H1 (cell line): Measurements from ENCODE around the gene TMEM244. TPM values are rescaled to one million over a fixed set of nuclear protein-coding genes. Genes with fewer than 3 reads are reported as not detected.

Experiments used
- CTCF ChIA-PET: fragments of 300-600 bp; sonication (Branson Sonifier 250); formaldehyde crosslinking; loops from one replicate; lab custom pipeline; 2021; ENCODE audit not compliant: partially characterized antibody; lab: Charles Lee
- POLR2A ChIA-PET: fragments of 300-600 bp; sonication (Branson Sonifier 250); formaldehyde crosslinking; loops from one replicate; lab custom pipeline; 2021; ENCODE audit warnings: inconsistent platforms; ENCODE audit not compliant: partially characterized antibody; lab: Charles Lee
- DNase-seq, 2 experiments: peaks; one replicate each; pipeline versions ENCODE4 v3.0.0 to v3.0.0-alpha.2; 2010 to 2022; ENCODE audit warnings: low spot score in 2 of 2, low read depth in 1 of 2, mixed read lengths in 1 of 2
- FAIRE-seq: peaks from 2 replicates; lab custom pipeline; 2011; peaks lifted over from hg19 to GRCh38; lab: Jason Lieb, UNC
- H2AFZ ChIP-seq: 2 replicates; pipeline ENCODE4 v1.8.1; 2012; ENCODE audit warnings: low read length, inconsistent platforms
- H2AK5ac ChIP-seq: 2 replicates; pipeline ENCODE4 v1.6.1; 2013; ENCODE audit warnings: low read depth, low read length
- H2BK120ac ChIP-seq: replicated peaks from 2 replicates; pipeline ENCODE3; 2013; ENCODE audit warnings: low read depth, low read length, inconsistent platforms
- H2BK12ac ChIP-seq: 2 replicates; pipeline ENCODE4 v1.6.1; 2013; ENCODE audit warnings: low read depth, low read length
- H2BK15ac ChIP-seq: 2 replicates; pipeline ENCODE4 v1.6.1; 2013; ENCODE audit warnings: low read length
- H2BK20ac ChIP-seq: 2 replicates; pipeline ENCODE4 v1.6.1; 2013; ENCODE audit warnings: low read length
- H2BK5ac ChIP-seq: 2 replicates; pipeline ENCODE4 v1.6.1; 2013; ENCODE audit warnings: low read depth, low read length
- H3K14ac ChIP-seq: 2 replicates; pipeline ENCODE4 v1.6.1; 2013; ENCODE audit warnings: inconsistent platforms; ENCODE audit not compliant: insufficient read length
- H3K18ac ChIP-seq: 2 replicates; pipeline ENCODE4 v1.6.1; 2013; ENCODE audit warnings: low read length; ENCODE audit errors: extremely low read depth
- H3K23ac ChIP-seq: 2 replicates; pipeline ENCODE4 v1.6.1; 2013; ENCODE audit warnings: inconsistent platforms; ENCODE audit not compliant: insufficient read length
- H3K23me2 ChIP-seq: 2 replicates; pipeline ENCODE4 v1.6.1; 2013; ENCODE audit warnings: low read depth, low read length
- H3K27ac ChIP-seq: 2 replicates; pipeline ENCODE4 v1.6.1; 2011; ENCODE audit warnings: low read depth, low read length, inconsistent platforms
- H3K27me3 ChIP-seq, 4 experiments: replicated peaks in 1 of 4; 1 replicate in 1 of 4; 2 replicates in 3 of 4; pipeline versions ENCODE4 v1.6.1 to v1.8.1; 2011 to 2013; ENCODE audit warnings: low read length in 3 of 4, mild to moderate bottlenecking in 3 of 4, inconsistent platforms in 2 of 4, mixed read lengths in 2 of 4, moderate library complexity in 1 of 4; ENCODE audit not compliant: control insufficient read depth in 3 of 4, insufficient read depth in 3 of 4; ENCODE audit errors: extremely low read depth in 1 of 4
- H3K36me3 ChIP-seq, 4 experiments: 2 replicates each; pipeline versions ENCODE4 v1.6.1 to v1.8.1; 2011 to 2013; ENCODE audit warnings: mild to moderate bottlenecking in 4 of 4, low read length in 3 of 4, moderate library complexity in 2 of 4, control low read depth in 1 of 4, inconsistent platforms in 1 of 4; ENCODE audit not compliant: insufficient read depth in 4 of 4, control insufficient read depth in 2 of 4
- H3K4ac ChIP-seq: replicated peaks from 2 replicates; pipeline ENCODE3; 2013; ENCODE audit warnings: low read length, low read depth, mixed read lengths, inconsistent platforms; ENCODE audit not compliant: insufficient read length
- H3K4me1 ChIP-seq, 4 experiments: replicated peaks in 1 of 4; 1 replicate in 1 of 4; 2 replicates in 3 of 4; pipeline versions ENCODE4 v1.6.1 to v1.8.1; 2011 to 2013; ENCODE audit warnings: low read length in 3 of 4, inconsistent platforms in 2 of 4, mixed read lengths in 1 of 4; ENCODE audit not compliant: insufficient read depth in 4 of 4, control insufficient read depth in 3 of 4
- H3K4me2 ChIP-seq, 2 experiments: 2 replicates each; pipeline versions ENCODE4 v1.6.1 to v1.8.1; 2011 to 2013; ENCODE audit warnings: low read depth in 2 of 2, low read length in 2 of 2, control low read depth in 1 of 2, inconsistent platforms in 1 of 2, mild to moderate bottlenecking in 1 of 2; ENCODE audit not compliant: insufficient read depth in 1 of 2
- H3K4me3 ChIP-seq, 4 experiments: fragments of 200-600, 300-600 bp in 1 of 4; sonication (generic), shearing (Covaris generic), sonication (Bioruptor Twin) in 1 of 4; 2 replicates each; pipeline versions ENCODE4 v1.5.1 to v1.8.1; 2011 to 2016; ENCODE audit warnings: low read length in 4 of 4, low read depth in 3 of 4, control low read depth in 2 of 4, inconsistent platforms in 2 of 4, mild to moderate bottlenecking in 2 of 4, mixed read lengths in 1 of 4, moderate library complexity in 1 of 4; ENCODE audit not compliant: insufficient read depth in 2 of 4; ENCODE audit errors: extremely low read depth in 1 of 4
- H3K56ac ChIP-seq: replicated peaks from 2 replicates; pipeline ENCODE3; 2013; ENCODE audit warnings: low read depth, mild to moderate bottlenecking, mixed read lengths, low read length, inconsistent platforms; ENCODE audit not compliant: insufficient read length
- H3K79me1 ChIP-seq: 2 replicates; pipeline ENCODE4 v1.6.1; 2013; ENCODE audit warnings: low read depth, low read length, control low read depth
- H3K79me2 ChIP-seq, 2 experiments: 2 replicates each; pipeline versions ENCODE4 v1.6.1 to v1.8.1; 2012 to 2013; ENCODE audit warnings: low read length in 2 of 2, mild to moderate bottlenecking in 2 of 2, inconsistent platforms in 1 of 2; ENCODE audit not compliant: insufficient read depth in 2 of 2, control insufficient read depth in 1 of 2
- H3K9ac ChIP-seq, 4 experiments: replicated peaks in 1 of 4; 1 replicate in 1 of 4; 2 replicates in 3 of 4; pipeline versions ENCODE4 v1.6.1 to v1.8.1; 2011 to 2013; ENCODE audit warnings: low read depth in 3 of 4, low read length in 3 of 4, control low read depth in 2 of 4, mild to moderate bottlenecking in 2 of 4, moderate library complexity in 2 of 4, inconsistent platforms in 1 of 4; ENCODE audit errors: extremely low read depth in 1 of 4
- H3K9me3 ChIP-seq, 2 experiments: 2 replicates each; pipeline versions ENCODE4 v1.6.1 to v1.8.1; 2012 to 2013; ENCODE audit warnings: mild to moderate bottlenecking in 2 of 2, moderate library complexity in 2 of 2, control low read depth in 1 of 2, inconsistent platforms in 1 of 2, low read depth in 1 of 2, low read length in 1 of 2, mixed read lengths in 1 of 2; ENCODE audit not compliant: insufficient read depth in 2 of 2
- H4K20me1 ChIP-seq, 2 experiments: replicated peaks in 1 of 2; 2 replicates each; pipeline versions ENCODE3 to v1.8.1; 2011 to 2013; ENCODE audit warnings: inconsistent platforms in 2 of 2, low read length in 2 of 2, mild to moderate bottlenecking in 1 of 2; ENCODE audit not compliant: insufficient read depth in 2 of 2, control insufficient read depth in 1 of 2
- H4K5ac ChIP-seq: 2 replicates; pipeline ENCODE4 v1.6.1; 2013; ENCODE audit warnings: low read length, low read depth, mixed read lengths, inconsistent platforms; ENCODE audit not compliant: insufficient read length
- H4K8ac ChIP-seq: 2 replicates; pipeline ENCODE4 v1.8.0; 2013; ENCODE audit warnings: mild to moderate bottlenecking, moderate library complexity, low read length, inconsistent platforms; ENCODE audit not compliant: insufficient read depth; ENCODE audit errors: extremely low read depth
- H4K91ac ChIP-seq: replicated peaks from 2 replicates; pipeline ENCODE3; 2013; ENCODE audit warnings: low read length, mixed read lengths, inconsistent platforms; ENCODE audit not compliant: insufficient read length
- ASH2L ChIP-seq: fragments of 200-600, 300-600 bp; sonication (generic); IDR thresholded peaks from one replicate; pipeline ENCODE4 v1.7.1; 2017; ENCODE audit warnings: low read length
- CHD1 ChIP-seq: IDR thresholded peaks from 2 replicates; pipeline ENCODE4 v1.6.1; 2012; ENCODE audit warnings: low read depth, low read length, improper control_type of control experiment
- CHD2 ChIP-seq: IDR thresholded peaks from 2 replicates; pipeline ENCODE4 v1.6.1; 2012; ENCODE audit warnings: low read length, improper control_type of control experiment
- GTF2F1 ChIP-seq: IDR thresholded peaks from 2 replicates; pipeline ENCODE4 v1.6.1; 2012; ENCODE audit warnings: low read depth, low read length, improper control_type of control experiment, borderline replicate concordance
- HDAC2 ChIP-seq, 2 experiments: fragments of 300-600 bp in 1 of 2; sonication (generic) in 1 of 2; IDR thresholded peaks; 2 replicates each; pipeline ENCODE4 v1.6.1; 2011 to 2012; ENCODE audit warnings: low read depth in 2 of 2, low read length in 2 of 2, mild to moderate bottlenecking in 2 of 2, moderate library complexity in 2 of 2, borderline replicate concordance in 1 of 2, inconsistent platforms in 1 of 2
- HDAC6 ChIP-seq: IDR thresholded peaks from one replicate; pipeline ENCODE4 v1.7.1; 2012; ENCODE audit warnings: low read depth, mild to moderate bottlenecking, inconsistent platforms, low read length, moderate library complexity
- KDM5A ChIP-seq: fragments of 200-600 bp; IDR thresholded peaks from 2 replicates; pipeline ENCODE4 v1.7.1; 2012; ENCODE audit warnings: mild to moderate bottlenecking, low read length, inconsistent platforms, mixed read lengths
- SP4 ChIP-seq: IDR thresholded peaks from 2 replicates; pipeline ENCODE4 v1.6.1; 2012; ENCODE audit warnings: low read length, inconsistent platforms
- TCF12 ChIP-seq: IDR thresholded peaks from 2 replicates; pipeline ENCODE4 v1.6.1; 2011; ENCODE audit warnings: low read depth, mild to moderate bottlenecking, low read length
- WGBS, 2 experiments: shearing (Covaris generic) in 1 of 2; methylation state at CpG; one replicate each; pipeline versions ENCODE4 v1.1.6 to v1.1.7; 2013 to 2015; ENCODE audit warnings: low lambda C conversion rate in 2 of 2, mixed read lengths in 2 of 2, inconsistent platforms in 1 of 2, low coverage in 1 of 2, missing lambda C conversion rate in 1 of 2; ENCODE audit not compliant: insufficient replicate concordance in 2 of 2, insufficient coverage in 1 of 2, insufficient read length in 1 of 2; ENCODE audit errors: extremely low coverage in 1 of 2, missing lambda C conversion rate in 1 of 2; 5-methylcytosine and 5-hydroxymethylcytosine counted together
- polyA plus RNA-seq, 7 experiments: library from polyadenylated mRNA; depleted of rRNA in 3 of 7; stranded (reverse) in 5 of 7; unstranded in 2 of 7; fragments of >200 nt in 5 of 7; fragments of 200-250 nt in 2 of 7; gene quantifications; 1 replicate in 5 of 7; 2 replicates in 1 of 7; 4 replicates in 1 of 7; pipeline versions ENCODE4 v1.2.1 to v1.2.3, GENCODE V29; 2011 to 2013; ENCODE audit warnings: missing spikeins in 2 of 7, mixed read lengths in 2 of 7
- total RNA-seq: library from RNA; stranded (reverse); fragmentation: NEBNext Ultra II Directional; extraction: Animal tissue kit (Norgen Biotek cat#: 25700); gene quantifications from 2 replicates; pipeline ENCODE4 v1.2.1, GENCODE V29; 2021
- TF ChIP-seq, protein P1 (sequence below), 3 experiments: IDR thresholded peaks; 1 replicate in 2 of 3; 2 replicates in 1 of 3; pipeline versions ENCODE4 v1.5.1 to v1.6.1; 2011; ENCODE audit warnings: low read length in 3 of 3, mild to moderate bottlenecking in 3 of 3, inconsistent platforms in 2 of 3, low read depth in 1 of 3, moderate library complexity in 1 of 3; ENCODE audit not compliant: insufficient read depth in 1 of 3; ENCODE audit errors: control extremely low read depth in 1 of 3

Gene TMEM244
- total and polyA plus RNA-seq, 2 of the 8 experiments (the other 6 are each of a cell fraction or from before 2014, with no cell fraction given) = not detected

DNA sequence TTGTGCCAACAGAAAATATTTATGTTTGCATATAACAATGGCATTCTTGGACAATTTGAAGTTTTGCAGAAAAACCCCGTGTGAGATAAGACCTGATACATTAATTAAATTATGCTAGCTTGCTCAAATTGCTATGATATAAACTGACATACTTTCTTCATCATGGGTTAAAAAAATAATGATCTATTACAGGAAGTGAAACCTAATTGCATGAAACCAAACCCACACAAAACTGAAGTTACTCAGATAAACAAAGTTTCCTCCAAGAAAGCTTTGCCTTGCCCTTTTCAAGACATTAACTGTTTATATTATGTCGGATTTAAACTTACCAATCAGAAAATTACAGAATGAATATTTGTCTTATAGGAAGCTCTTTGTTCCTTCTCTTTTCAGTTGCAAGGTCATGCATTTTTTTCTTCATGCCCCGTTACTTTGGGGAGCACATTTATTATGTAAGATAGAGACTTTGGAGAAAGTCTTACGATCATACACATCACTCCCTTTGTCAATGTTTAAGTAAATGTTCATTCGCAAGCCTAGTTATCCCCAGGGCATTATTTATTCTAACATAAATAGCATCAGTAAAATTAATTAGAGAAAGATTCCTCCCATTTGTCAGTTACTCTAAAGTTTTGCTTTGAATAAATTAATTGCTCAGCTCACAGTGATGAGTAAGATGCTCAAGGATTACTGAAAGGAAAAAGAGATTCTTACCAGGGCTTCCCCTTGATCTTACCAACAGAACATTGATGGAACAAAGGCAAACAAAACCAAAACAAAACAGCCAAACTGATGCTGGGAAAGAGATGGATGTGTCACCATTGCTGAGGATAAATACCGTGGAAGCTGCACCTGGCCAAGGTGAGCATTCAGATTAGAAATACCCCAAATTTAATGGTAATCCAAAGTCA is 14.8 kb upstream of the TMEM244 start:
- no peak overlapping the region for H2BK20ac ChIP-seq
- H3K4me3 ChIP-seq = no peak overlapping the region
- no peaks in the 10 kb centered on the region for H3K79me2 ChIP-seq
- H3K36me3 ChIP-seq = no peaks in the 10 kb centered on the region; a peak in 1 of 8 replicates
- POLR2A ChIA-PET = no interaction called here
- H4K20me1 ChIP-seq = no peaks in the 10 kb centered on the region
- H4K91ac ChIP-seq = no peak overlapping the region
- no peak overlapping the region for H4K8ac ChIP-seq
- H3K27ac ChIP-seq = no peak overlapping the region
- H3K56ac ChIP-seq = no peak overlapping the region
- H3K23ac ChIP-seq = no peak overlapping the region
- DNase-seq = no peak
- no peak overlapping the region for H2AK5ac ChIP-seq
- CTCF ChIA-PET = interaction anchor here (1.0 to 1.5 kb wide), 2 partner anchors 13 to 103 kb away, joined by 3 read pairs; no protein-coding TSS in a partner anchor
- H3K9ac ChIP-seq = no peak overlapping the region
- no peaks in the 10 kb centered on the region for H3K27me3 ChIP-seq
- no peak overlapping the region for H3K18ac ChIP-seq
- H3K4ac ChIP-seq = no peak overlapping the region
- no peaks in the 10 kb centered on the region for H3K9me3 ChIP-seq
- no peak overlapping the region for H2BK12ac ChIP-seq
- FAIRE-seq = no peak
- no peak overlapping the region for H3K14ac ChIP-seq
- H2BK5ac ChIP-seq = no peak overlapping the region
- H2AFZ ChIP-seq = no peak overlapping the region
- no peak overlapping the region for H2BK15ac ChIP-seq
- no peak overlapping the region for H2BK120ac ChIP-seq
- H4K5ac ChIP-seq = no peak overlapping the region
- WGBS, 2 experiments = 90% methylated on average over 6 of the region's 6 CpGs; no CpG with 5 or more reads in 1 of the 2 experiments
- H3K23me2 ChIP-seq = no peaks in the 10 kb centered on the region
- H3K79me1 ChIP-seq = no peaks in the 10 kb centered on the region
- no peaks in the 10 kb centered on the region for H3K4me1 ChIP-seq
- no peak overlapping the region for H3K4me2 ChIP-seq
- TF ChIP-seq TCF12 = no peak
- no peak for TF ChIP-seq GTF2F1
- no peak for TF ChIP-seq ASH2L
- no peak for TF ChIP-seq HDAC2 (IDR thresholded peaks at IDR 0.05; ENCODE audit: borderline replicate concordance in 1 of 2, low read depth in 2 of 2, low read length in 2 of 2)
- no peak for TF ChIP-seq KDM5A
- TF ChIP-seq CHD1 = no peak
- no peak for TF ChIP-seq HDAC6
- TF ChIP-seq, protein P1, sequence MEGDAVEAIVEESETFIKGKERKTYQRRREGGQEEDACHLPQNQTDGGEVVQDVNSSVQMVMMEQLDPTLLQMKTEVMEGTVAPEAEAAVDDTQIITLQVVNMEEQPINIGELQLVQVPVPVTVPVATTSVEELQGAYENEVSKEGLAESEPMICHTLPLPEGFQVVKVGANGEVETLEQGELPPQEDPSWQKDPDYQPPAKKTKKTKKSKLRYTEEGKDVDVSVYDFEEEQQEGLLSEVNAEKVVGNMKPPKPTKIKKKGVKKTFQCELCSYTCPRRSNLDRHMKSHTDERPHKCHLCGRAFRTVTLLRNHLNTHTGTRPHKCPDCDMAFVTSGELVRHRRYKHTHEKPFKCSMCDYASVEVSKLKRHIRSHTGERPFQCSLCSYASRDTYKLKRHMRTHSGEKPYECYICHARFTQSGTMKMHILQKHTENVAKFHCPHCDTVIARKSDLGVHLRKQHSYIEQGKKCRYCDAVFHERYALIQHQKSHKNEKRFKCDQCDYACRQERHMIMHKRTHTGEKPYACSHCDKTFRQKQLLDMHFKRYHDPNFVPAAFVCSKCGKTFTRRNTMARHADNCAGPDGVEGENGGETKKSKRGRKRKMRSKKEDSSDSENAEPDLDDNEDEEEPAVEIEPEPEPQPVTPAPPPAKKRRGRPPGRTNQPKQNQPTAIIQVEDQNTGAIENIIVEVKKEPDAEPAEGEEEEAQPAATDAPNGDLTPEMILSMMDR (IDR thresholded peaks at IDR 0.05; ENCODE audit: control extremely low read depth in 1 of 3, insufficient read depth in 1 of 3, low read depth in 1 of 3, low read length in 3 of 3) = no peak
- TF ChIP-seq CHD2 = no peak
- no peak for TF ChIP-seq SP4
